GM19467 (cell line): ENCODE data around the gene AKR1B1.
"Not testable (repeated sequence)": the region's sequence is repeated elsewhere in the genome, so short reads cannot be mapped to it uniquely, and the experiment has no call there.

ENCODE experiments used
- ATAC-seq: cut with Tn5 transposase; IDR thresholded peaks from one replicate; pipeline ENCODE4 v1.9.1; 2021; ENCODE audit warnings: mild to moderate bottlenecking, moderate library complexity; ENCODE audit not compliant: unreplicated experiment

The AKR1B1 gene

GRCh38 chr7:134458806-134459698 is at the start of gene AKR1B1:
Gene AKR1B1 (minus strand): TSS chr7:134459100. CDS start chr7:134459062, 38 bp downstream.
- peak; percentile 93 for ATAC-seq

- ATAC-seq = no peak
Measured at GRCh38 chr7:134505856-134506255, 47.0 kb upstream of the AKR1B1 start.

DNA sequence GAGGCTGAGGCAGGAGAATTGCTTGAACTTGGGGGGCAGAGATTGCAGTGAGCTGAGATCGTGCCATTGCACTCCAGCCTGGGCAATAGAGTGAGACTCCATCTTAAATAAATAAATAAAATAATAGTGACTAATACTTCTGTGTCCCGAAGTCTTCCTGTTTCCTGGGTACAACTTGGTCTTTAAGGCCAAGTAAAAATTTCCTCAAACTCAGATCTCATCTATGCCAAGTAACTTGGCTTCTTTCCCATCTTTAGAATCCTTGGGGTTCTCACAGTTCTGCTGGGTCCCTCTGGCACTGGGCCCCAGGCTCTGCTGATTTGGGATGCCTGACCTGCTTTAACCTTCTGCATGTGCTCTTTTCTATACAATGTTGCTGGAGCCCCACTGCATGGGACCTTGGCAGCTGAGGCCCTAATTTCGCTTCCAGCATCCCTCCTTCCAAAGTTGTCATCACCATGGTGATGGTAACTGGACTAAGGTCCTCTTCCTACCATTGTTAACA is 45.8 kb upstream of the AKR1B1 start:
- no peak for ATAC-seq

DNA sequence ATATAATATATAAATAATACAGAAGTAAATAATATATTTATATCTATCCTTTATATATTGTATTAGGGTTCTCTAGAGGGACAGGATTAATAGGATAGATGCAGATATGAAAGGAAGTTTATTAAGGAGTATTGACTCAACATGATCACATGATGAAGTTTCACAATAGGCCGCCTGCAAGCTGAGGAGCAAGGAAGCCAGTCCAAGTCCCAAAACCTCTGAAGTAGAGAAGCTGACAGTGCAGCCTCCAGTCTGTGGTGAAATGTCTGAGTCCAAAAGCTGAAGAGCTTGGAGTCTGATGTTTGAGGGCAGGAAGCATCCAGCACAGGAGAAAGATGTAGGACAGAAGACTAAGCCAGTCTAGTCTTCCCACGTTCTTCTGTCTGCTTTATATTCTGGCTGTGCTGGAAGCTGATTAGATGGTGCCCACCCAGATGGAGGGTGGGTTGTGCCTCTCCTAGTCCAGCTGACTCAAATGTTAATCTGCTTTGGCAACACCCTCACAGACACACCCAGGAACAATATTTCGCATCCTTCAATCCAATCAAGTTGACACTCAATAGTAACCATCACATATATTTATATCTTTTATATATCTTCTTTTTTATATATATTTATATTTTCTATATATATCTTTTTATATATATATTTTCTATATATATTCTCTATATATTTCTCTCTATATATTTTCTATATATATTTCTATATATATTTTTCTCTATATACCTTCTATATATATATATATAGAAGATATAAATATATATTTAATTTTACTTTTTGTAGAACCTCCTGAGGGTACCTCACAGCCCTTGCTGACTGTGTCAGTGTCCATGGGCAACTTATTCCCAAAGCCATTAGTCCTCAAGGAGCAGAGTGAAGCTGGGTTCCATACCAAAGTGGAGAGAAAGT is 43.8 kb upstream of the AKR1B1 start:
- no peak for ATAC-seq

DNA sequence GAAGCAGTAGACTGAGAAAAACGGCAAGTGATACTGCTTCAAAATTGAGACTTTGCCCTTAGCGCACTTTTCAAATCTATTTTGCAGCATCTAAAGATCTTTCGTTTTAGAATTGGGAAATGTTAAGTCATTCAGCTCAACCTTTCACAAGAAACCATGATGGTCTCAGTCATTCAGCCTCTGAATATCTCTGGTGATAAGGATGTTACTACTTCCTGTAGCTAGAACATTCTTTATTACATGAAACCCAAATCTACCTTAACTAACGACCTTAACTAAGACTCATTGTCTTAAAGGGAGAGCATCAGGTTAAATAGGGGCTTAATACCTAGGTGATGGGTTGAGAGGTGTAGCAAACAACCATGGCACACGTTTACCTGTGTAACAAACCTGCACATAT is 42.1 kb upstream of the AKR1B1 start:
- ATAC-seq = no peak

- no peak for ATAC-seq
Measured at GRCh38 chr7:134500406-134500805, 41.5 kb upstream of the AKR1B1 start.

- no peak for ATAC-seq
Measured at GRCh38 chr7:134495546-134495945, 36.6 kb upstream of the AKR1B1 start.

GRCh38 chr7:134493091-134493490 is 34.2 kb upstream of the AKR1B1 start:
- no peak for ATAC-seq

GRCh38 chr7:134487721-134488120 is 28.8 kb upstream of the AKR1B1 start:
- not testable (repeated sequence) for ATAC-seq

- ATAC-seq = no peak
Measured at GRCh38 chr7:134485203-134485602, 26.3 kb upstream of the AKR1B1 start.

GRCh38 chr7:134483296-134483695 is 24.4 kb upstream of the AKR1B1 start:
- ATAC-seq = no peak

- ATAC-seq = no peak
Measured at GRCh38 chr7:134482858-134483257, 24.0 kb upstream of the AKR1B1 start.

- no peak for ATAC-seq
Measured at GRCh38 chr7:134481167-134481566, 22.3 kb upstream of the AKR1B1 start.

GRCh38 chr7:134480730-134481129 is 21.8 kb upstream of the AKR1B1 start:
- ATAC-seq = no peak

DNA sequence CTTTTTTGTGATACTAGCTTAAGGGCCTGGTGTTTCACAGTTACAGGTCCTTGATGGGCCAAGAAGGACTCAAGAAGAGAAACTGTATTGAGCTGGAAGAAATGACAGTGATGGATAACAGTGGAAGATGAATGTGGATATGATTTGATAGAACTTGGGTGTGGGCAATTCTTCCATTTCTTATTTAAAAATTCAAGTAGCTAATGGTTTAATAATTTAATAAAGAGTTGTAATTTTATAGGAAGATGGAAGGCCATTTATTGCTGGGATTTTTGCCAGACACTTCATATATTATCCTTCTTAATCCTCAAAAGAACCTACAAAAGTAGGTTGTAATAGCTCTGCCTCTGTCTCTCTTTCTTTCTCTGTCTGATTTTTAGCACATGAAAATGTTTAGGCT is 21.3 kb upstream of the AKR1B1 start:
- no peak for ATAC-seq

DNA sequence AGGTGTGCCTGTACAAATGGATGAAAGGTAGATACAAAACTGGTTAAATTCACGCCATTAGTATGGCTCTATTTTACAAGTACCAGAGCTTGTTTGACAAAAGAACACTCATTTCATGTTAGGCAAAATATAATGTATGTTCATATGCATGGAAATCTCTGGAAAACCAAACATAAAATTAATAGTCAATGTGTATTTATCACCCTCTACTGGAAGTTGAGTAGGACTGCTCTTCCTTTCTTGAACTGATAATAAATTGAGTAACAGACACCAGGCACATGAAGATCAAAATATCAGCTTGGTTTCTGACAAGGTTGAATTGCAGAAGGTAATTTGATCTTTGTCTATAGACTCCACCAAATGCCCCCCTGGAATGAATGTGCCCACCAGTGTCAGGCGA is 19.8 kb upstream of the AKR1B1 start:
- ATAC-seq = no peak

- no peak for ATAC-seq
Measured at GRCh38 chr7:134477954-134478353, 19.1 kb upstream of the AKR1B1 start.

GRCh38 chr7:134476044-134476443 is 17.1 kb upstream of the AKR1B1 start:
- no peak for ATAC-seq

DNA sequence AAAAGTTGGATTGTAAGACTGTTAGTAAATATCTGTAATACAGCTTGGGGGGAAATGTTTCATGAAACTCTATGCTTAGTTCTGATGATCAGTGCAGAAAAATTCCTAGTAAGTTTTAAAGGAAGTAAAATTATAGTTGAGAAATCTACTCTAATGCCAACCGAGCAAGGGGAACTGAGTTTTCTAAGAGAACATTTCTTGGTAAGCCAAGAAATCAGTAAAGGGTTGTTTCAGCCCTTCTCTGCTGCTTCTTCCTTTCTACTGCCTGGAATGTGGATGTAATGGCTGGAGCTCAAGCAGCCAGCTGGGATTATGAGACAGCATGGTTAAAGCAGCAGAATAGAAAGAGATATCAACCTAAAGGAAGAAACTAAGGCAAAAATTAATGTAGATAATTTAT is 15.9 kb upstream of the AKR1B1 start:
- ATAC-seq = no peak

GRCh38 chr7:134473861-134474291 is 15.0 kb upstream of the AKR1B1 start:
- no peak for ATAC-seq

DNA sequence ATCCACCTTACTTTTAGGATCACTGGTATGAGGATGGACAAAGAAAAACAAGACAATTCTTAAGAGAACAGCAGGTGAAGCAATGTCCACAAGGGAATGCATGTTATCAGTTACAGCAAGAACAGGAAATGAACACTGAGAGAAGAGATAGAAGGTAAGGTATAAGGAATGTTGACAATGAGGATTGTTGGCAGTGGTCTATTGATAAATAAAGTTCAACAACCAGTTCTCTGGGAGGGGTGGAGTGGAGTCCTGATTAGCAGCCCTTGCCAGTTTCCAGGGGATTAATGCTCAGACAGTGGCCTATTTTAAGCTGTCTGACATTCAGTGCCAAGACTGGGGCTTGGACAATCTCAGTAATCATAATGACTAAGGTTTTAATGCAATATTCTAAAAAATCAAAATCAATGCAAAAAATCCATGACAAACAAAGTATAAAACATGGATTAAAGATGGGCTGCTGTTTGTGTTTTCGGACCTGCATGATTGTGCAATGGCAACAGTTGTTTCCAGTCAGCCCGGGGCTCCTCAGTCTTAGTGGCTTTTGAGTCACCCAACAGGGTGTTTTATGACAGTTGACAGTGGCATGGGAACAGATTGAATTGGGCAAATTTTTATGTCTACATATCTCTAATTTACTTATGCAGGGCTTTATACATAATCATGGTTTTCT is 13.8 kb upstream of the AKR1B1 start:
- no peak for ATAC-seq
